Measurements from ENCODE around the gene ZNF827. TPM values are rescaled to one million over a fixed set of nuclear protein-coding genes. Genes with fewer than 3 reads are reported as not detected.

ZNF827 gene
- total RNA-seq, result 2.8 and 4.7 TPM in 2 replicates

GRCh38 chr4:145938618-145939440 lies at the start of gene ZNF827:
TSS of gene ZNF827 (minus strand) at chr4:145938823. CDS start at chr4:145938407, 416 bp downstream.

Other genes starting within 250 kb of the ZNF827 start
- gene LSM6, start 236.9 kb upstream of the ZNF827 start, total RNA-seq, result 27.4 and 38.8 TPM in 2 replicates